HG02610 (cell line): ENCODE results near the gene ATP6AP1.

ENCODE experiments used
- ATAC-seq: cut with Tn5 transposase; IDR thresholded peaks from one replicate; pipeline ENCODE4 v1.9.1; 2021; ENCODE audit warnings: mild to moderate bottlenecking, moderate library complexity; ENCODE audit not compliant: unreplicated experiment

The ATP6AP1 gene

GRCh38 chrX:154443992-154444754, 15.7 kb downstream of the ATP6AP1 start, which contains the start of gene FAM50A:
Gene FAM50A (plus strand): TSS chrX:154444141. CDS start chrX:154444236, 95 bp downstream.
- ATAC-seq: peak; percentile 80

DNA sequence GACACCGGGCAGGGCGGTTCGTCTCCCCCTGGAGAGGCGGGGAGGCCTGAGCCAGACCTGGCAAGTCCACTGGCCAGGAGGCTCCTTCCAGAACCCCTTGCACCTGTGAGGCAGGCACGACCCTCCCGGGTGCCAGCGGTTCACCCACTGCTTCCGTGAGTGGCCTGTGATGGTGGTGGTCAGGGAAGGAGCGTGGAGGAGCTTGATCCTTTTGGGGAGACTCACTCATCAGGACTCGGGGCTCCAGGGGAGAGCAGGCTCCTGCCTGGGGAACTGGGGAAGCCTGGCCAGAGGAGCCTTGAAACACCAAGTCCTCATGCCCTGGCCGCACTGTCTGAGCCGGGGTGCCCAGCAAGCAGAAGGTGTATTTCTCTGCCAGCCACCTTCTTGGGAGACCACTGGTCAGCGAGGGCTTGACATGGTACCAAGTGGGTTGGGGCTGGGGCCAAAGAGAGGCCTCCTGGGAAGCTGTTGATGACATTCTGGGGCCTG, 16.3 kb downstream of the ATP6AP1 start:
- no peak for ATAC-seq

DNA sequence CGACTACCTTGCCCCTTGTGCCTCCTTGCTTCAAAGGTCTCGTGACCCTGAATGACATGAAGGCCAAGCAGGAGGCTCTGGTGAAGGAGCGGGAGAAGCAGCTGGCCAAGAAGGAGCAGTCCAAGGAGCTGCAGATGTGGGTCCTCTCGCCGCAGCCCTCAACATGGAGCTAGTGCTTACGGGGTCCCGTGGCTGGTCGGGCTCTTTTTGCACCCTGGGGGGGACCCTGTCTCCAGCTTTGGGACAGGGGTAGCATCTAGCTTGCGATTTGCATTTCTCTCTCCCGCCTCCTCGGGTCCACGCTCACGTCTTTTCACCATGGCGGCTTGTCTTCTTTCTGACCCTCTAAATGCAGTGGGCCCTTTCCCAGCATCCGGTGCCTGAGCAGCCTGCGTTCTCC, 17.3 kb downstream of the ATP6AP1 start:
- no peak for ATAC-seq

- no peak for ATAC-seq
Measured at GRCh38 chrX:154446430-154446829, 18.0 kb downstream of the ATP6AP1 start.

DNA sequence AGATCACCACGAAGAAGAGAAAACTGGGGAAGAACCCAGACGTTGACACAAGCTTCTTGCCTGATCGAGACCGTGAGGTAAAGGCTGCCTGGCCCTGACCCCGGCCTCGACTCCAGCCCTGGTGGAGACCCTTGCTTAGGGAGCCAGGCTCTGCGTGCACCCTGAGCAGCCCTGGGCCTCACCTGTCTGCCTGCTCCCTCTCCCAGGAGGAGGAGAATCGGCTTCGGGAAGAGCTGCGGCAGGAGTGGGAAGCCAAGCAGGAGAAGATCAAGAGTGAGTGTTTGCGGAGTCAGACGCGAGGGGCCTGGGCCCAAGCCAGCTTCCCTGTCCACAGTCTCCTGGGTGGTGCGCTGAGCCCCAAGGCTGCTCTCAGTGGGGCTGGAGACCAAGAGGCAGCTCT, 20.0 kb downstream of the ATP6AP1 start:
- no peak for ATAC-seq

DNA sequence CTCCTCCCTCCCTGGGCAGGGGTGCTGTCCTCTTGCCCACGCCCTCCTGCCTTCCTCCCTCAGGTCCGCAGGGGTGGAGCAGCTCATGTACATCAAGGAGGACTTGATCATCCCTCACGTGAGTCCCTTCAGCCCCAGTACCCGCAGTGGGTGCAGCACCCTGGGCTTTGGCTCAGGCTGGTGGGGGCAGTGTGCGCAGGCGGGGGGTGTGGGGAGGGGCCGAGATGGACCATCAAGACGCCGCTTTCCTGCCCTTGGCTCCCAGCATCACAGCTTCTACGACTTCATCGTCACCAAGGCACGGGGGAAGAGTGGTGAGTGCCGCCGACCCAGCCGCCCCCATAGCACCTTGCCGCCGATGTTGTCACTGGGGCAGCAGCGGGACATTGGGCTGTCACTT, 21.1 kb downstream of the ATP6AP1 start:
- no peak for ATAC-seq

DNA sequence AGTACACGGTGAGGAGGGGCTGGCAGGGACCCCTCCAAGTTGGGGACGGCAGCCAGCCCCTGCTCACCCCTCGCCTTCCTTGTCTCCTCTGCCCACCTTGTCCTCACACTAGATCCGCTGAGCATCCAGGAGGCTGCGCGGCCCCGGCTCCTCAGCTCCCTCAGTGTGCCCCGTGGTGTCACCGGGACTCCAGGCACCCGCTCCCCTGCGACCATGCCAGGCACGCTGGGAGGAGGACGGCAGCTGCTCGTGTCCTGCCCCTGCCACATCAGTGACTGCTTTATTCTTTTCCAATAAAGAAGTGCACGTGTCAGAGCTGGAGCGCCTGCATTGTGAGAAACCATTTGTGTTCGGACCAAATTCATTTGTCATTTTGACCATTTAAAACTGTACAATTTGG, 21.8 kb downstream of the ATP6AP1 start:
- no peak for ATAC-seq

- ATAC-seq: no peak
Measured at GRCh38 chrX:154452823-154453222, 24.3 kb downstream of the ATP6AP1 start.

DNA sequence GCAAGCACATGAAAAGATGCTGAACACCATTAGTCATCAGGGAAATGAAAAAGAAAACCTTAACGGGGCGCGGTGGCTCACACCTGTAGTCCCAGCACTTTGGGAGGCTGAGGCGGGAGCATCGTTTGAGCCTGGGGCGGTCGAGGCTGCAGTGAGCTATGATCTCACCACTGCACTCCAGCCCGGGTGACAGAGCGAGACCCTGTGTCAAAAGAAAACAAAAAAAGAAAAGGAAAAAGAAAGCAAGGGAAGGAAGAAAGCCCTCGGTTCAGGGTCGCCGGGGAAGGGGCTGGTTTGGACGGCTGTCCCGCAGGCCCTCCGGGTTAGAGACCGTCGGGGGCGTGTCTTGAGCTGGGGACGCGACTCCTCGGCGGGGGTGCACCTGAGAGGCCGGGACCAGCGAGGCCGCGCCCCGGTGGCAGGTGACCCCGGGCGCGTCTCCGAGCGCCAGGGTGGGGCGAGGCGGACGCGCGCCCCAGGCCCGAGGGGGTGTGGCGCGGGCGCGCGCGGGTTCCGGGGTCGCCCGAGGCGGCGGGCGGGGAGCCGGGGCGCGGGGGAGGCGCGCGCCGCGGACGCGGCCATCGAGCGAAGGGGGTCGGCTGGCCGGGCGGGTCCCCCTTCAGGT, 29.1 kb downstream of the ATP6AP1 start:
- ATAC-seq: peak; percentile 39

- ATAC-seq: peak; percentile 36
Measured at GRCh38 chrX:154458116-154458953, 29.9 kb downstream of the ATP6AP1 start, which contains the start of gene PLXNA3. Gene PLXNA3 (plus strand): TSS chrX:154458281. CDS start chrX:154460184, 1,903 bp downstream.

GRCh38 chrX:154458954-154459778, 30.7 kb downstream of the ATP6AP1 start:
- no peak for ATAC-seq

DNA sequence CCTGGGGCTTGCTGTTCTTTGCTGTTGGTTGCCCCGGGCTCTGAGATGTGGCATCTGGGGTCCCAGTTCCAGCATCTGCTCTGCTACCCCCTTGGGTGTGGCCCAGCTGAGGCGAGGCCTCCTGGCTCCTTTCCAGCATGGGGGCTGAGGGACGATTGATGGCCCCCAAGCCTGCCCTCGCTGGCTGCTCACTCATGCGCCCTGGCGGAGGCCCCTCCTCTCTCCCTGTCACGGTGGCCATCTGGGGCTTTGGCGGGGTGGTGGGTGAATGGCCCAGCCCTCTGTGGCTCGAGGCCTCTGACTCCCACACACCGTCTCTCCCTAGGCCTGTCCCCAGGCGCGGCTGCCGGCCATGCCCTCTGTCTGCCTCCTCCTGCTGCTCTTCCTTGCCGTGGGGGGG, 31.4 kb downstream of the ATP6AP1 start:
- no peak for ATAC-seq

DNA sequence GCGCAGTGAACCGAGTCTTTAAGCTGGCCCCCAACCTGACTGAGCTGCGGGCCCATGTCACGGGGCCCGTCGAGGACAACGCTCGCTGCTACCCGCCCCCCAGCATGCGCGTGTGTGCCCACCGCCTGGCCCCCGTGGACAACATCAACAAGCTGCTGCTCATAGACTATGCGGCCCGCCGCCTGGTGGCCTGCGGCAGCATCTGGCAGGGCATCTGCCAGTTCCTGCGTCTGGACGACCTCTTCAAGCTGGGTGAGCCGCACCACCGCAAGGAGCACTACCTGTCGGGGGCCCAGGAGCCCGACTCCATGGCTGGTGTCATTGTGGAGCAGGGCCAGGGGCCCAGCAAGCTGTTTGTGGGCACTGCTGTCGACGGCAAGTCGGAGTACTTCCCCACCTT, 31.8 kb downstream of the ATP6AP1 start:
- no peak for ATAC-seq

- ATAC-seq: no peak
Measured at GRCh38 chrX:154462396-154462795, 33.9 kb downstream of the ATP6AP1 start.

- ATAC-seq: no peak
Measured at GRCh38 chrX:154463611-154464220, 35.2 kb downstream of the ATP6AP1 start.

DNA sequence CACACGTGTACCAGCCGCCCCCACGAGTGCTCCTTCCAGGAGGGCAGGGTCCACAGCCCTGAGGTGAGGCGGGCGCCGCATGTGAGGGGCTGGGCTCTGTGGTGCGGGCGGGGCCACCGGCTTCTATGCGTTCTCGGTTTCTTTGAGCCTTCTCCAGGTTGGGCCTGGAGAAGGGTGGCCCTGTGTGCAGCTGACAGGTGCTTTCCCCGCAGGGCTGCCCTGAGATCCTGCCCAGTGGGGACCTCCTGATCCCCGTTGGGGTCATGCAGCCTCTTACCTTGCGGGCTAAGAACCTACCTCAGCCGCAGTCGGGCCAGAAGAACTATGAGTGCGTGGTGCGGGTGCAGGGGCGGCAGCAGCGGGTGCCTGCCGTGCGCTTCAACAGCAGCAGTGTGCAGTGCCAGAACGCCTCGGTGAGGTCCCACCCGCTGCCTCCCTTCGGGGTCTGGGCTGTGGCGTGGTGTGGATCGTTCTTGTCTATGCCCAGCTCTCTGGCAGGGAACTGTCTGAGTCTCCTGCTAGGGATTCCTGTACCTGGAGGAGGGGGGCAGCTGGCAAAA, 36.4 kb downstream of the ATP6AP1 start:
- no peak for ATAC-seq

DNA sequence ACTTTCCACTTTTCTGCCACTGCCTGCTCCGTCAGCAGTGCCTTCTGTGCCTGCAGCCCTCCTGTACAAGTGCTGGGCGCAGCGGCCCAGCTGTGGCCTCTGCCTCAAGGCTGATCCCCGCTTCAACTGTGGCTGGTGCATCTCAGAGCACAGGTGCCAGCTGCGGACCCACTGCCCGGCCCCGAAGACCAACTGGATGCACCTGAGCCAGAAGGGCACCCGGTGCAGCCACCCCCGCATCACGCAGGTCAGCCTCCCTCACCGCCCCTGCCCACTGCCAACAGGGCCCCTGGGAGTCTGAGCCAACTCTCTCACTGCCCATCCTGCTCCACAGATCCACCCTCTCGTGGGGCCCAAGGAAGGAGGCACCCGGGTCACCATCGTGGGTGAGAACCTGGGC, 37.1 kb downstream of the ATP6AP1 start:
- no peak for ATAC-seq

DNA sequence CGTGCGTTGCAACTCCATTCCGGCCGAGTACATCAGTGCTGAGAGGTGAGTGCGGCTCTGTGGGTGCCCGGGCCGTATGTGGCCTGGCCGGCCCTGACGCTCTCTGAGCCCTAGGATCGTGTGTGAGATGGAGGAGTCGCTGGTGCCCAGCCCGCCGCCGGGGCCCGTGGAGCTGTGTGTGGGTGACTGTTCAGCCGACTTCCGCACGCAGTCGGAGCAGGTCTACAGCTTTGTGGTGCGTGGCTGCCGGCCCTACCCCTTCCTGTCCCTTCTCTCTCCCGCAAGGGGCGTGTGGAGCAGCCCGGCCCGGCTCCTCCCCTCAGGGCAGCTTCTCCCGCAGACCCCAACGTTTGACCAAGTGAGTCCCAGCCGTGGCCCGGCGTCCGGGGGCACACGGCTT, 37.6 kb downstream of the ATP6AP1 start:
- no peak for ATAC-seq

GRCh38 chrX:154466907-154467306, 38.4 kb downstream of the ATP6AP1 start:
- ATAC-seq: no peak

DNA sequence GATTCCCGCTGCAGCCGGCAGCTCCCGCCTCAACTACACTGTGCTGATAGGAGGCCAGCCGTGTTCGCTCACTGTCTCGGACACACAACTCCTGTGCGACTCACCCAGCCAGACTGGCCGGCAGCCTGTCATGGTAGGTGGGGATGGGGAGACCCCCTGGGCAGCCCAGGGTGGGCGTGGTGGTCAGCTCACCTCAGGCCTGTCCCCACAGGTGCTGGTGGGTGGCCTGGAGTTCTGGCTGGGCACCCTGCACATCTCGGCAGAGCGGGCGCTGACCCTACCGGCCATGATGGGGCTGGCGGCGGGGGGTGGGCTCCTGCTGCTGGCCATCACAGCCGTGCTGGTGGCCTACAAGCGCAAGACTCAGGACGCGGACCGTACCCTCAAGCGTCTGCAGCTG, 39.1 kb downstream of the ATP6AP1 start:
- no peak for ATAC-seq
